ENCODE measurements around the gene ELP2. TPM values are rescaled to one million over a fixed set of nuclear protein-coding genes. Genes with fewer than 3 reads are reported as not detected.
"Not testable (repeated sequence)": the region's sequence is repeated elsewhere in the genome, so short reads cannot be mapped to it uniquely, and the experiment has no call there.

ELP2 gene
- total and polyA plus RNA-seq, 4 donors: 38.1 to 99.3 (median 73.5) TPM

GRCh38 chr18:36205166-36205565, 75.5 kb downstream of the ELP2 start:
- Histone ChIP-seq H3K9me3 (ENCODE audit: control insufficient read depth, low read length) (no peaks in the 10 kb centered on the region), H3K4me3 (ENCODE audit: low read length in 2 of 2) (no peak overlapping the region), H3K36me3 (ENCODE audit: control insufficient read depth in 1 of 2, insufficient read depth in 2 of 2, low read length in 1 of 2) (peaks cover 2% of the 10 kb centered on the region in 2 donors), H3K4me1 (ENCODE audit: control insufficient read depth in 1 of 2, insufficient read depth in 2 of 2, low read length in 2 of 2) (no peaks in the 10 kb centered on the region), H3K27me3 (ENCODE audit: control insufficient read depth in 1 of 2, insufficient read depth in 2 of 2, low read length in 1 of 2) (no peaks in the 10 kb centered on the region), H3K27ac (ENCODE audit: low read depth in 1 of 2, low read length in 2 of 2) (no peak overlapping the region)
- 76 to 81% methylated on average over 4 of the region's 4 CpGs for WGBS, 2 donors
- intact Hi-C loops (cut with DNase I): no loop called here
- DNase-seq (no peak), ATAC-seq (ENCODE audit: low FRiP score) (no peak)

DNA sequence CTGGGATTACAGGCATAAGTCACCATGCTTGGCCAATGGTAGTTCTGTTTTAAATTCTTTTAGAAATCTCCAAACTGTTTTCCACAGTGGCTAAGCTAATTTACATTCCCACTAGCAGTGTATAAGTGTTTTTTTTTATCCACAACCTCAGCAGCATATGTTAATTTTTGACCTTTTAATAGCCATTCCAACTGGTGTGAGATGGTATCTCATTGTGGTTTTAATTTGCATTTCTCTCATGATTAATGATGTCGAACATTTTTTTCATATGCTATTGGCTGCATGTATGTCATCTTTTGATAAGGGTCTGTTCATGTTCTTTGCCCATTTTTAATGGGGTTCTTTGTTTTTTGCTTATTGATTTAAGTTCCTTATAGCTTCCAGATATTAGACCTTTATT, 77.6 kb downstream of the ELP2 start:
- Histone ChIP-seq H3K36me3 (ENCODE audit: control insufficient read depth in 1 of 2, insufficient read depth in 2 of 2, low read length in 1 of 2) (peaks cover 2% of the 10 kb centered on the region in 2 donors), H3K27ac (ENCODE audit: low read depth in 1 of 2, low read length in 2 of 2) (no peak overlapping the region), H3K9me3 (ENCODE audit: control insufficient read depth, low read length) (no peaks in the 10 kb centered on the region), H3K27me3 (ENCODE audit: control insufficient read depth in 1 of 2, insufficient read depth in 2 of 2, low read length in 1 of 2) (no peaks in the 10 kb centered on the region), H3K4me1 (ENCODE audit: control insufficient read depth in 1 of 2, insufficient read depth in 2 of 2, low read length in 2 of 2) (no peaks in the 10 kb centered on the region), H3K4me3 (ENCODE audit: low read length in 2 of 2) (no peak overlapping the region)
- intact Hi-C loops (cut with DNase I): no loop called here
- WGBS, 2 donors: 89 to 94% methylated on average over 1 of the region's 1 CpG
- DNase-seq (no peak), ATAC-seq (ENCODE audit: low FRiP score) (no peak)

GRCh38 chr18:36207969-36208368, 78.3 kb downstream of the ELP2 start:
- DNase-seq; H3K36me3 ChIP-seq (ENCODE audit: control insufficient read depth in 1 of 2, insufficient read depth in 2 of 2, low read length in 1 of 2); H3K4me1 ChIP-seq (ENCODE audit: control insufficient read depth in 1 of 2, insufficient read depth in 2 of 2, low read length in 2 of 2); H3K27ac ChIP-seq (ENCODE audit: low read depth in 1 of 2, low read length in 2 of 2); intact Hi-C loops (cut with DNase I); H3K9me3 ChIP-seq (ENCODE audit: control insufficient read depth, low read length); H3K4me3 ChIP-seq (ENCODE audit: low read length in 2 of 2); H3K27me3 ChIP-seq (ENCODE audit: control insufficient read depth in 1 of 2, insufficient read depth in 2 of 2, low read length in 1 of 2); ATAC-seq (ENCODE audit: low FRiP score): not testable (repeated sequence)
- 98% methylated on average over 2 of the region's 2 CpGs for WGBS, 2 donors

DNA sequence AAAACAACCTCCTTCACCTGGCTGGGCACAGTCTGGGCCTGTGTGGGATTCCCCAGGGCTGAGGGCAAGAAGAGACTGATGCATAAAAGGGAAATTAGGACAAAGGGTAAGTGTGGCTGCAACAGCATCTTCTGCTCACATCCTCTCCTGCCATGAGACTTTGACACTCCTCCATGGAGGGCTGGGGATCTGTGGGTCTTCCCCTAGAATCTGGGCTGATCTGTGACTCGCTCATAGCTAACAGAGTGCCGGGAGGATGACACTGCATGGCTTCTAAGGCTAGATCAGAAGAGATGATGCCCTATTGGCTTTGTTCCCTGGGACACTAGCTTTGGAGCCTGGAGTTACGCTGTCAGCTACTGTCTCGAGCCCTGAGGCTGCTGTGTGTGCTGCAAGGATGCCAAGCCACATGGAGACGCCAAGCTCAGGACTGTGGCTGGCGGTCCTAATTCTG, 81.9 kb downstream of the ELP2 start:
- intact Hi-C loops (cut with DNase I): no loop called here
- no peak overlapping the region for H3K27ac ChIP-seq (ENCODE audit: low read depth in 1 of 2, low read length in 2 of 2)
- no peak overlapping the region for H3K4me3 ChIP-seq (ENCODE audit: low read length in 2 of 2)
- peaks cover 0 to under 1% of the 10 kb centered on the region in 2 donors for H3K36me3 ChIP-seq (ENCODE audit: control insufficient read depth in 1 of 2, insufficient read depth in 2 of 2, low read length in 1 of 2)
- 95 to 96% methylated on average over 6 of the region's 6 CpGs for WGBS, 2 donors
- DNase-seq (no peak), ATAC-seq (ENCODE audit: low FRiP score) (peak; percentile 40)
- H3K4me1 ChIP-seq (ENCODE audit: control insufficient read depth in 1 of 2, insufficient read depth in 2 of 2, low read length in 2 of 2): no peaks in the 10 kb centered on the region
- H3K9me3 ChIP-seq (ENCODE audit: control insufficient read depth, low read length): no peaks in the 10 kb centered on the region
- H3K27me3 ChIP-seq (ENCODE audit: control insufficient read depth in 1 of 2, insufficient read depth in 2 of 2, low read length in 1 of 2): no peaks in the 10 kb centered on the region

- Histone ChIP-seq H3K4me3 (ENCODE audit: low read length in 2 of 2) (no peak overlapping the region), H3K27ac (ENCODE audit: low read depth in 1 of 2, low read length in 2 of 2) (no peak overlapping the region), H3K4me1 (ENCODE audit: control insufficient read depth in 1 of 2, insufficient read depth in 2 of 2, low read length in 2 of 2) (no peaks in the 10 kb centered on the region), H3K27me3 (ENCODE audit: control insufficient read depth in 1 of 2, insufficient read depth in 2 of 2, low read length in 1 of 2) (no peaks in the 10 kb centered on the region), H3K36me3 (ENCODE audit: control insufficient read depth in 1 of 2, insufficient read depth in 2 of 2, low read length in 1 of 2) (peaks cover 0 to 2% of the 10 kb centered on the region in 2 donors), H3K9me3 (ENCODE audit: control insufficient read depth, low read length) (no peaks in the 10 kb centered on the region)
- ATAC-seq (ENCODE audit: low FRiP score) (peak; percentile 71), DNase-seq (peak in 1 of 2 donors; percentile 64)
- 37 to 51% methylated on average over 13 of the region's 13 CpGs for whole genome bisulfite sequencing, 2 donors
- intact Hi-C loops (cut with DNase I): no loop called here
Observed at GRCh38 chr18:36212301-36213171, 82.8 kb downstream of the ELP2 start.

DNA sequence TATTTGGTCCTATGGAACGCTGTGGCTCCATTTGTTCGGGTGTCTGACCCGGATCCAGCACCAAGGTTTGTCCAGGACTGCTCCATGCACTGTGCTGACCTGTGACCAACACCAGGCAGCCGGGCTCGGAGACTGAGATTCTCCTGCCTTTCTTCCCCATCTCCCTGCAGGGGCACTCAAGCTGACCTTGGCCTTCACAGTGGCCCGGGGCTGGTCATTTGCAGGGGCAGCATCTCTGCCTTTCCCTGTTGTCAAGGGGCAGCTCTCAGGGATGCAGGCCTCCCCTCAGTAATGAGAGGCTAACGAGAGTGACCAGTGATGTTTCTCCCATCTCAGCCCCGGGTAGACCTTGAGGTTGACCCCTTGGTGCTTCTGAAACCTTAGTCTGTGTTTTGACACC, 85.1 kb downstream of the ELP2 start:
- Histone ChIP-seq H3K4me1 (ENCODE audit: control insufficient read depth in 1 of 2, insufficient read depth in 2 of 2, low read length in 2 of 2) (no peaks in the 10 kb centered on the region), H3K4me3 (ENCODE audit: low read length in 2 of 2) (no peak overlapping the region), H3K36me3 (ENCODE audit: control insufficient read depth in 1 of 2, insufficient read depth in 2 of 2, low read length in 1 of 2) (peaks cover 0 to 2% of the 10 kb centered on the region in 2 donors), H3K27me3 (ENCODE audit: control insufficient read depth in 1 of 2, insufficient read depth in 2 of 2, low read length in 1 of 2) (no peaks in the 10 kb centered on the region), H3K9me3 (ENCODE audit: control insufficient read depth, low read length) (no peaks in the 10 kb centered on the region), H3K27ac (ENCODE audit: low read depth in 1 of 2, low read length in 2 of 2) (no peak overlapping the region)
- WGBS, 2 donors: 93 to 96% methylated on average over 8 of the region's 8 CpGs
- no peak for DNase-seq
- ATAC-seq (ENCODE audit: low FRiP score): no peak
- intact Hi-C loops (cut with DNase I): no loop called here

- Histone ChIP-seq H3K27me3 (ENCODE audit: control insufficient read depth in 1 of 2, insufficient read depth in 2 of 2, low read length in 1 of 2) (no peaks in the 10 kb centered on the region), H3K4me1 (ENCODE audit: control insufficient read depth in 1 of 2, insufficient read depth in 2 of 2, low read length in 2 of 2) (no peaks in the 10 kb centered on the region), H3K4me3 (ENCODE audit: low read length in 2 of 2) (no peak overlapping the region), H3K27ac (ENCODE audit: low read depth in 1 of 2, low read length in 2 of 2) (no peak overlapping the region), H3K9me3 (ENCODE audit: control insufficient read depth, low read length) (no peaks in the 10 kb centered on the region), H3K36me3 (ENCODE audit: control insufficient read depth in 1 of 2, insufficient read depth in 2 of 2, low read length in 1 of 2) (peaks cover 0 to 2% of the 10 kb centered on the region in 2 donors)
- WGBS, 2 donors: 86% methylated on average over 9 of the region's 9 CpGs
- DNase-seq (no peak), ATAC-seq (ENCODE audit: low FRiP score) (no peak)
- intact Hi-C loops (cut with DNase I): no loop called here
Observed at GRCh38 chr18:36215577-36215976, 85.9 kb downstream of the ELP2 start.

DNA sequence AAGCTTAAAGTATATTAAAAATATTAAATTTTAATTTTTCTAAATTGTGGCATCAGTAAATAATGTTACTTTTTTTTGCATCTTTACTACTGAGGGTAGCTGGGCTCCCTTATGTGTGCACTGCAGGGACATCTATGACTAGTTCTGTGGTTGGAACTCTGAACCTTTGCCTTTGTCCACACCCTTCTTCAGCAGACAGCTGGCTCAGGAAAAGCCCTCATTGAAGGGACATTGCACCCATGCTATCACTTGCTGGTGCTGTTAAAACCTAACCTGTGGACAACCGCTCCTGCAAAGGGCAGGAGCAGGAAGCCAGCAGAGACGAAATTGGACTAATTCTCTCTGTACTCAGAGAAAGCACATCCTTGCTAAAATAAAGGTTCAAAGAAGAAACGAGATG, 87.6 kb downstream of the ELP2 start:
- DNase-seq (no peak), ATAC-seq (ENCODE audit: low FRiP score) (no peak)
- Histone ChIP-seq H3K27ac (ENCODE audit: low read depth in 1 of 2, low read length in 2 of 2) (no peak overlapping the region), H3K27me3 (ENCODE audit: control insufficient read depth in 1 of 2, insufficient read depth in 2 of 2, low read length in 1 of 2) (no peaks in the 10 kb centered on the region), H3K36me3 (ENCODE audit: control insufficient read depth in 1 of 2, insufficient read depth in 2 of 2, low read length in 1 of 2) (peaks cover 0 to 2% of the 10 kb centered on the region in 2 donors), H3K4me3 (ENCODE audit: low read length in 2 of 2) (no peak overlapping the region), H3K9me3 (ENCODE audit: control insufficient read depth, low read length) (no peaks in the 10 kb centered on the region), H3K4me1 (ENCODE audit: control insufficient read depth in 1 of 2, insufficient read depth in 2 of 2, low read length in 2 of 2) (no peaks in the 10 kb centered on the region)
- intact Hi-C loops (cut with DNase I): no loop called here
- 87 to 88% methylated on average over 3 of the region's 3 CpGs for WGBS, 2 donors

GRCh38 chr18:36229188-36229587, 99.5 kb downstream of the ELP2 start:
- ATAC-seq (ENCODE audit: low FRiP score): no peak
- H3K9me3 ChIP-seq (ENCODE audit: control insufficient read depth, low read length): peaks cover 4% of the 10 kb centered on the region
- WGBS, 2 donors: 50 to 77% methylated on average over 1 of the region's 1 CpG
- no peak overlapping the region for H3K4me3 ChIP-seq (ENCODE audit: low read length in 2 of 2)
- H3K4me1 ChIP-seq (ENCODE audit: control insufficient read depth in 1 of 2, insufficient read depth in 2 of 2, low read length in 2 of 2): no peaks in the 10 kb centered on the region
- no peak overlapping the region for H3K27ac ChIP-seq (ENCODE audit: low read depth in 1 of 2, low read length in 2 of 2)
- H3K36me3 ChIP-seq (ENCODE audit: control insufficient read depth in 1 of 2, insufficient read depth in 2 of 2, low read length in 1 of 2): peaks cover 0 to 3% of the 10 kb centered on the region in 2 donors
- intact Hi-C loops (cut with DNase I): no loop called here
- no peak for DNase-seq
- H3K27me3 ChIP-seq (ENCODE audit: control insufficient read depth in 1 of 2, insufficient read depth in 2 of 2, low read length in 1 of 2): no peaks in the 10 kb centered on the region
